Measurements from ENCODE around the gene GPR146. TPM values are rescaled to one million over a fixed set of nuclear protein-coding genes. Genes with fewer than 3 reads are reported as not detected.

Gene GPR146
- total and polyA plus RNA-seq, 2 of the 8 experiments (the other 6 are each of a cell fraction or from before 2014, with no cell fraction given), result 1.8 to 2.7 TPM

- TF ChIP-seq SRF (IDR thresholded peaks at IDR 0.05; ENCODE audit: low read depth, low read length), result no peak
Observed at GRCh38 chr7:1099154-1099542, 54.8 kb downstream of the GPR146 start (continued).

Measured in H1 (cell line).